ENCODE results near the gene NRM.

The NRM gene

DNA sequence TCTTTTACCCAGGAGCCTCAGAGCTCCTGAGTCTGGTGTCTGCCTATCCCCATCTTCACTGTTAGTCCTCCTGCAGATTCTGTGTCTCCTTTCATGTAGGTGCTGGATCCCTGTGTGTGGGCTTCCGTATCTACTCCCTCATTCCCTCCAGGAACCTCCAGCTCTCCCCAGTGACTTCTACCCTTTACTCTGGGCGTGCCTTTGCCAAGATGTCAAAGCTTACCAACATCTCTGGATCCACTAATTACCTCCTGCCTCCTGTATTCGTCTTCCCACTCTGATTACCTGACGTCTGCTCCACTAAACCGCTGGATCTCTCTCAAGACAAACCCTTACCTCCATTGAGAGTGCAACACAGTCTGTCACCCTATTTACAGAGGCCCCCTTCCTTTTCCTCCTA is 46.0 kb downstream of the NRM start:
- Histone ChIP-seq H3K36me3 (ENCODE audit: insufficient read depth, low read length) (peaks cover 65% of the 10 kb centered on the region), H3K27ac (ENCODE audit: low read length) (no peak overlapping the region), H3K79me2 (ENCODE audit: insufficient read depth, low read length) (peaks cover 57% of the 10 kb centered on the region), H3K4me2 (ENCODE audit: insufficient read depth, low read length) (no peak overlapping the region), H2AFZ (ENCODE audit: low read depth, low read length) (no peak overlapping the region), H3K9me3 (ENCODE audit: insufficient read depth, low read length, severe bottlenecking) (no peaks in the 10 kb centered on the region), H4K20me1 (ENCODE audit: insufficient read depth, low read length) (peaks cover 9% of the 10 kb centered on the region; the same call in 1 of the 2 replicates), H3K9ac (ENCODE audit: low read depth, low read length) (no peak overlapping the region), H3K27me3 (ENCODE audit: insufficient read depth, low read length, poor library complexity) (no peaks in the 10 kb centered on the region), H3K4me1 (ENCODE audit: insufficient read depth, low read length) (peaks cover 32% of the 10 kb centered on the region), H3K4me3 (ENCODE audit: low read depth in 1 of 2, low read length in 2 of 2) (no peak overlapping the region)
- no peak for TF ChIP-seq EZH2 (IDR thresholded peaks at IDR 0.05; ENCODE audit: borderline replicate concordance, low read depth, low read length, severe bottlenecking)
- TF ChIP-seq, protein P1, sequence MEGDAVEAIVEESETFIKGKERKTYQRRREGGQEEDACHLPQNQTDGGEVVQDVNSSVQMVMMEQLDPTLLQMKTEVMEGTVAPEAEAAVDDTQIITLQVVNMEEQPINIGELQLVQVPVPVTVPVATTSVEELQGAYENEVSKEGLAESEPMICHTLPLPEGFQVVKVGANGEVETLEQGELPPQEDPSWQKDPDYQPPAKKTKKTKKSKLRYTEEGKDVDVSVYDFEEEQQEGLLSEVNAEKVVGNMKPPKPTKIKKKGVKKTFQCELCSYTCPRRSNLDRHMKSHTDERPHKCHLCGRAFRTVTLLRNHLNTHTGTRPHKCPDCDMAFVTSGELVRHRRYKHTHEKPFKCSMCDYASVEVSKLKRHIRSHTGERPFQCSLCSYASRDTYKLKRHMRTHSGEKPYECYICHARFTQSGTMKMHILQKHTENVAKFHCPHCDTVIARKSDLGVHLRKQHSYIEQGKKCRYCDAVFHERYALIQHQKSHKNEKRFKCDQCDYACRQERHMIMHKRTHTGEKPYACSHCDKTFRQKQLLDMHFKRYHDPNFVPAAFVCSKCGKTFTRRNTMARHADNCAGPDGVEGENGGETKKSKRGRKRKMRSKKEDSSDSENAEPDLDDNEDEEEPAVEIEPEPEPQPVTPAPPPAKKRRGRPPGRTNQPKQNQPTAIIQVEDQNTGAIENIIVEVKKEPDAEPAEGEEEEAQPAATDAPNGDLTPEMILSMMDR (IDR thresholded peaks at IDR 0.05; ENCODE audit: borderline replicate concordance, extremely low read depth, low read length, poor library complexity, severe bottlenecking): no peak
- ATAC-seq (ENCODE audit: insufficient read depth, low read depth): no peak
- no peak for DNase-seq

DNA sequence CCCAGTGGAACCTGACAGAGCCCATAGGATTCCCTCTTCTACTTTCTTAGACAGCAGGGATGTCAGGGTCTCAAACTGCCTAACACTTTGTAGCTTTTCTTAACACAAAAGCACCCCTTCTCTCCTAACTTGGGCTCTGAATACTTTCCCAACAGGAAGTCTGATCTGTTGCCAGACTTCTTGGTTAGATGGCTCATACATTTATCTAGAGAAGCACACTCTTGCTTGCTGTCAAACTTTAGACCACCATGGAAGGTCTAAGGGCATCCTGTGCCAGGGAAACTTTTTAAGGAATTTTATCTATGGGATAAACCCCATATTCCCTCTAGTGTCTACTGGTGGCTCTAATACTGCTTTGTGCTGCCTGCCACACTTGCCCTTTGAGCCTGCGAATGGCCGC is 47.1 kb downstream of the NRM start:
- Histone ChIP-seq H3K4me3 (ENCODE audit: low read depth in 1 of 2, low read length in 2 of 2) (no peak overlapping the region), H3K9me3 (ENCODE audit: insufficient read depth, low read length, severe bottlenecking) (no peaks in the 10 kb centered on the region), H3K27me3 (ENCODE audit: insufficient read depth, low read length, poor library complexity) (no peaks in the 10 kb centered on the region), H2AFZ (ENCODE audit: low read depth, low read length) (no peak overlapping the region), H3K27ac (ENCODE audit: low read length) (no peak overlapping the region), H3K79me2 (ENCODE audit: insufficient read depth, low read length) (peaks cover 47% of the 10 kb centered on the region), H3K9ac (ENCODE audit: low read depth, low read length) (no peak overlapping the region), H4K20me1 (ENCODE audit: insufficient read depth, low read length) (peaks cover 6% of the 10 kb centered on the region; the same call in 1 of the 2 replicates), H3K4me2 (ENCODE audit: insufficient read depth, low read length) (no peak overlapping the region), H3K4me1 (ENCODE audit: insufficient read depth, low read length) (peaks cover 22% of the 10 kb centered on the region), H3K36me3 (ENCODE audit: insufficient read depth, low read length) (peaks cover 65% of the 10 kb centered on the region)
- DNase-seq (no peak), ATAC-seq (ENCODE audit: insufficient read depth, low read depth) (no peak)
- TF ChIP-seq, protein P1 (IDR thresholded peaks at IDR 0.05; ENCODE audit: borderline replicate concordance, extremely low read depth, low read length, poor library complexity, severe bottlenecking): no peak
- no peak for TF ChIP-seq EZH2 (IDR thresholded peaks at IDR 0.05; ENCODE audit: borderline replicate concordance, low read depth, low read length, severe bottlenecking)

DNA sequence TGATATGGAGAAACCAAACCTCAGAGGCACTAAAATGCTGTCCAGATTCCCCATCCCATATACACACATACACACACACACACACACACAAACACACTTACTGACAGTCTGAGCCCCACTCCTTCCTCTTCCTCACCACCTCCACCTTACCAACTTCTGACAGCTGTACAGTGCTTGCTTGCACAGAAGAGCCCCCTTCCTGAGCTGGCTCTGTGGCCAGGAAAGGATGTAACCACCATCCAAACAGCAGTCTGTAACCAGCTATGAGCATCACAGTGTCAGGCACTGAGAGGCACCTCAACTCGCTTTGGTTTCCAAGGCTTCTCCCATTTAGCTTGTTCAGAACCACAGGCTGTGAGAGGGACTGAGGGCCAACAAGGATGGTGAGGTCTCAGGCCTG is 49.7 kb downstream of the NRM start:
- no peak for TF ChIP-seq EZH2 (IDR thresholded peaks at IDR 0.05; ENCODE audit: borderline replicate concordance, low read depth, low read length, severe bottlenecking)
- TF ChIP-seq, protein P1 (IDR thresholded peaks at IDR 0.05; ENCODE audit: borderline replicate concordance, extremely low read depth, low read length, poor library complexity, severe bottlenecking): no peak
- ATAC-seq (ENCODE audit: insufficient read depth, low read depth) (peak; percentile 60; the same call in 2 of the 3 replicates), DNase-seq (peak; percentile 22)
- Histone ChIP-seq H3K9ac (ENCODE audit: low read depth, low read length) (no peak overlapping the region), H2AFZ (ENCODE audit: low read depth, low read length) (no peak overlapping the region), H3K27ac (ENCODE audit: low read length) (no peak overlapping the region; the same call in 1 of the 2 replicates), H3K36me3 (ENCODE audit: insufficient read depth, low read length) (peaks cover 69% of the 10 kb centered on the region), H3K27me3 (ENCODE audit: insufficient read depth, low read length, poor library complexity) (no peaks in the 10 kb centered on the region), H3K9me3 (ENCODE audit: insufficient read depth, low read length, severe bottlenecking) (no peaks in the 10 kb centered on the region), H3K79me2 (ENCODE audit: insufficient read depth, low read length) (peaks cover 23% of the 10 kb centered on the region), H4K20me1 (ENCODE audit: insufficient read depth, low read length) (peaks cover 2% of the 10 kb centered on the region; the same call in 1 of the 2 replicates), H3K4me1 (ENCODE audit: insufficient read depth, low read length) (peaks cover 5% of the 10 kb centered on the region), H3K4me2 (ENCODE audit: insufficient read depth, low read length) (no peak overlapping the region), H3K4me3 (ENCODE audit: low read depth in 1 of 2, low read length in 2 of 2) (no peak overlapping the region)
